GM23338 (cell line): ENCODE results near the gene TLR9. TPM values are rescaled to one million over a fixed set of nuclear protein-coding genes. Genes with fewer than 3 reads are reported as not detected.

ENCODE experiments used
- ATAC-seq: fragments of 200-7000 bp; cut with Tn5 transposase; 3 replicates; pipeline ENCODE4 v1.9.1; 2020
- DNase-seq: peaks from one replicate; pipeline ENCODE4 v3.0.0-alpha.2; 2015; ENCODE audit warnings: low spot score
- H2AFZ ChIP-seq: fragments of 200-600 bp; sonication (generic); 2 replicates; pipeline ENCODE4 v1.8.0; 2016; ENCODE audit warnings: antibody characterized with exemption, mild to moderate bottlenecking, moderate library complexity
- H3F3A ChIP-seq: fragments of 200-600 bp; sonication (generic); replicated peaks from 2 replicates; pipeline ENCODE4 v1.8.0; 2017; ENCODE audit warnings: antibody characterized with exemption, mixed run types, low read depth
- H3K27ac ChIP-seq: fragments of 200-600 bp; sonication (generic); 2 replicates; pipeline ENCODE4 v1.6.1; 2016; ENCODE audit warnings: low read depth
- H3K27me3 ChIP-seq: fragments of 200-600 bp; sonication (generic); 2 replicates; pipeline ENCODE4 v1.8.0; 2016; ENCODE audit warnings: mild to moderate bottlenecking, mixed run types, moderate library complexity; ENCODE audit not compliant: insufficient read depth
- H3K36me3 ChIP-seq: fragments of 200-600 bp; sonication (generic); 2 replicates; pipeline ENCODE4 v1.8.0; 2016; ENCODE audit warnings: mild to moderate bottlenecking; ENCODE audit not compliant: insufficient read depth
- H3K4me1 ChIP-seq: fragments of 200-600 bp; sonication (generic); 2 replicates; pipeline ENCODE4 v1.8.0; 2016; ENCODE audit warnings: mild to moderate bottlenecking, moderate library complexity; ENCODE audit not compliant: insufficient read depth
- H3K4me2 ChIP-seq: fragments of 200-600 bp; sonication (generic); 2 replicates; pipeline ENCODE4 v1.7.1; 2017; ENCODE audit warnings: mixed run types
- H3K4me3 ChIP-seq: fragments of 200-600 bp; sonication (generic); 2 replicates; pipeline ENCODE4 v1.6.1; 2016; ENCODE audit warnings: mixed run types
- H3K79me2 ChIP-seq: fragments of 200-600 bp; sonication (generic); replicated peaks from 2 replicates; pipeline ENCODE4 v1.8.0; 2017; ENCODE audit warnings: mild to moderate bottlenecking; ENCODE audit not compliant: insufficient read depth
- H3K9me2 ChIP-seq: fragments of 200-600 bp; sonication (generic); 2 replicates; pipeline ENCODE4 v1.8.0; 2017; ENCODE audit not compliant: insufficient read depth
- H4K20me1 ChIP-seq: fragments of 200-600 bp; sonication (generic); replicated peaks from 2 replicates; pipeline ENCODE4 v1.8.0; 2017; ENCODE audit warnings: mild to moderate bottlenecking; ENCODE audit not compliant: insufficient read depth
- H3K27ac Mint-ChIP-seq: 2 replicates; pipeline ENCODE4 v1.8.0; 2020; ENCODE audit warnings: inconsistent platforms, mild to moderate bottlenecking, moderate library complexity, mixed read lengths
- H3K27me3 Mint-ChIP-seq: 3 replicates; pipeline ENCODE4 v1.8.0; 2022; ENCODE audit warnings: low read depth, mild to moderate bottlenecking, moderate library complexity, mixed read lengths, inconsistent platforms; ENCODE audit not compliant: insufficient read depth, poor library complexity
- H3K36me3 Mint-ChIP-seq: 3 replicates; pipeline ENCODE4 v1.8.0; 2021; ENCODE audit warnings: low read depth, mild to moderate bottlenecking, inconsistent platforms, moderate library complexity, mixed read lengths
- H3K4me1 Mint-ChIP-seq: 3 replicates; pipeline ENCODE4 v1.8.0; 2020; ENCODE audit warnings: mild to moderate bottlenecking, inconsistent platforms, mixed read lengths
- H3K4me3 Mint-ChIP-seq: 3 replicates; pipeline ENCODE4 v1.8.0; 2021; ENCODE audit warnings: moderate library complexity, mild to moderate bottlenecking, inconsistent platforms, mixed read lengths
- H3K9me3 Mint-ChIP-seq: 3 replicates; pipeline ENCODE4 v1.8.0; 2020; ENCODE audit warnings: moderate library complexity, mild to moderate bottlenecking, inconsistent platforms, mixed read lengths
- CREB1 ChIP-seq: fragments of 250-450 bp; sonication (Bioruptor Pico); IDR thresholded peaks from 2 replicates; pipeline ENCODE4 v1.5.0; 2020; ENCODE audit warnings: low read depth, mild to moderate bottlenecking, moderate library complexity
- EZH2 ChIP-seq: fragments of 200-600 bp; sonication (generic); IDR thresholded peaks from one replicate; pipeline ENCODE4 v1.8.0; 2017; ENCODE audit warnings: antibody characterized with exemption, mild to moderate bottlenecking, low read depth; ENCODE audit not compliant: unreplicated experiment
- EZH2phosphoT487 ChIP-seq: fragments of 200-600 bp; sonication (generic); IDR thresholded peaks from one replicate; pipeline ENCODE4 v1.8.1; 2018; ENCODE audit warnings: antibody characterized with exemption; ENCODE audit not compliant: unreplicated experiment
- JUNB ChIP-seq: IDR thresholded peaks from one replicate; pipeline ENCODE4 v1.6.1; 2016; ENCODE audit warnings: antibody characterized with exemption; ENCODE audit not compliant: unreplicated experiment
- NANOG ChIP-seq: IDR thresholded peaks from 2 replicates; pipeline ENCODE4 v1.6.1; 2016; ENCODE audit warnings: antibody characterized with exemption, borderline replicate concordance
- POLR2AphosphoS5 ChIP-seq: IDR thresholded peaks from 2 replicates; pipeline ENCODE4 v1.6.1; 2016; ENCODE audit warnings: antibody characterized with exemption, low read depth
- REST ChIP-seq: IDR thresholded peaks from one replicate; pipeline ENCODE4 v1.6.1; 2018; ENCODE audit warnings: antibody characterized with exemption; ENCODE audit not compliant: unreplicated experiment
- STAT1 ChIP-seq: IDR thresholded peaks from one replicate; pipeline ENCODE4 v1.6.1; 2016; ENCODE audit warnings: antibody characterized with exemption; ENCODE audit not compliant: unreplicated experiment
- ZNF114 ChIP-seq: fragments of 250-450 bp; sonication (Bioruptor Pico); IDR thresholded peaks from 2 replicates; pipeline ENCODE4 v1.5.0; 2020; ENCODE audit warnings: mild to moderate bottlenecking, moderate library complexity
- ZNF331 ChIP-seq: fragments of 250-450 bp; sonication (Bioruptor Pico); IDR thresholded peaks from 2 replicates; pipeline ENCODE4 v1.5.0; 2020; ENCODE audit warnings: low read depth, mild to moderate bottlenecking, moderate library complexity
- ZNF462 ChIP-seq: fragments of 250-450 bp; sonication (Bioruptor Pico); IDR thresholded peaks from 2 replicates; pipeline ENCODE4 v1.5.0; 2020; ENCODE audit warnings: mild to moderate bottlenecking, moderate library complexity
- polyA plus RNA-seq: library from polyadenylated mRNA; unstranded; fragments of >200 nt; fragmentation: Nextera tagmentation; extraction: Ambion mirVana; gene quantifications from 2 replicates; pipeline ENCODE4 v1.2.1, GENCODE V29; 2016
- total RNA-seq: library from RNA; depleted of rRNA; stranded (reverse); fragments of >200 nt; shearing (Covaris generic); gene quantifications from 2 replicates; pipeline ENCODE4 v1.2.3, GENCODE V29; 2014
- TF ChIP-seq, protein P1 (sequence below): IDR thresholded peaks from 2 replicates; pipeline ENCODE4 v1.6.1; 2016; ENCODE audit warnings: antibody characterized with exemption
- TF ChIP-seq, protein P2 (sequence below), 2 experiments: fragments of 200-600 bp in 1 of 2; sonication (generic) in 1 of 2; conservative IDR thresholded peaks; 2 replicates each; pipeline versions ENCODE4 v1.5.1 to v1.6.1; 2016 to 2017; ENCODE audit warnings: antibody characterized with exemption in 2 of 2, low read depth in 2 of 2, mild to moderate bottlenecking in 2 of 2, moderate library complexity in 1 of 2

Gene TLR9
- total and polyA plus RNA-seq, 2 experiments from 2014 or later = not detected

GRCh38 chr3:52259035-52259434, 33.6 kb upstream of the TLR9 start:
- H3K4me2 ChIP-seq = no peak overlapping the region
- TF ChIP-seq, protein P1, sequence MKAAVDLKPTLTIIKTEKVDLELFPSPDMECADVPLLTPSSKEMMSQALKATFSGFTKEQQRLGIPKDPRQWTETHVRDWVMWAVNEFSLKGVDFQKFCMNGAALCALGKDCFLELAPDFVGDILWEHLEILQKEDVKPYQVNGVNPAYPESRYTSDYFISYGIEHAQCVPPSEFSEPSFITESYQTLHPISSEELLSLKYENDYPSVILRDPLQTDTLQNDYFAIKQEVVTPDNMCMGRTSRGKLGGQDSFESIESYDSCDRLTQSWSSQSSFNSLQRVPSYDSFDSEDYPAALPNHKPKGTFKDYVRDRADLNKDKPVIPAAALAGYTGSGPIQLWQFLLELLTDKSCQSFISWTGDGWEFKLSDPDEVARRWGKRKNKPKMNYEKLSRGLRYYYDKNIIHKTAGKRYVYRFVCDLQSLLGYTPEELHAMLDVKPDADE = no peak
- TF ChIP-seq POLR2AphosphoS5 (no peak), ZNF331 (CRISPR knock-in tag) (no peak), STAT1 (no peak), EZH2 (no peak), ZNF462 (CRISPR knock-in tag) (no peak), EZH2phosphoT487 (no peak), CREB1 (CRISPR knock-in tag) (no peak), NANOG (no peak), JUNB (no peak), REST (no peak), ZNF114 (CRISPR knock-in tag) (no peak)
- TF ChIP-seq, protein P2, sequence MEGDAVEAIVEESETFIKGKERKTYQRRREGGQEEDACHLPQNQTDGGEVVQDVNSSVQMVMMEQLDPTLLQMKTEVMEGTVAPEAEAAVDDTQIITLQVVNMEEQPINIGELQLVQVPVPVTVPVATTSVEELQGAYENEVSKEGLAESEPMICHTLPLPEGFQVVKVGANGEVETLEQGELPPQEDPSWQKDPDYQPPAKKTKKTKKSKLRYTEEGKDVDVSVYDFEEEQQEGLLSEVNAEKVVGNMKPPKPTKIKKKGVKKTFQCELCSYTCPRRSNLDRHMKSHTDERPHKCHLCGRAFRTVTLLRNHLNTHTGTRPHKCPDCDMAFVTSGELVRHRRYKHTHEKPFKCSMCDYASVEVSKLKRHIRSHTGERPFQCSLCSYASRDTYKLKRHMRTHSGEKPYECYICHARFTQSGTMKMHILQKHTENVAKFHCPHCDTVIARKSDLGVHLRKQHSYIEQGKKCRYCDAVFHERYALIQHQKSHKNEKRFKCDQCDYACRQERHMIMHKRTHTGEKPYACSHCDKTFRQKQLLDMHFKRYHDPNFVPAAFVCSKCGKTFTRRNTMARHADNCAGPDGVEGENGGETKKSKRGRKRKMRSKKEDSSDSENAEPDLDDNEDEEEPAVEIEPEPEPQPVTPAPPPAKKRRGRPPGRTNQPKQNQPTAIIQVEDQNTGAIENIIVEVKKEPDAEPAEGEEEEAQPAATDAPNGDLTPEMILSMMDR (conservative IDR thresholded peaks at IDR 0.05; ENCODE audit: low read depth in 2 of 2) = no peak
- Mint-ChIP-seq H3K27ac (no peak overlapping the region), H3K36me3 (peaks cover 98% of the 10 kb centered on the region), H3K9me3 (no peaks in the 10 kb centered on the region), H3K4me1 (no peaks in the 10 kb centered on the region), H3K4me3 (no peak overlapping the region), H3K27me3 (peaks cover 1% of the 10 kb centered on the region)
- H3K79me2 ChIP-seq = peaks cover 38% of the 10 kb centered on the region
- H3K27me3 ChIP-seq = no peaks in the 10 kb centered on the region
- H3K9me2 ChIP-seq = no peaks in the 10 kb centered on the region
- no peak overlapping the region for H3K27ac ChIP-seq
- no peak for ATAC-seq
- peaks cover 88% of the 10 kb centered on the region for H3K36me3 ChIP-seq
- H3F3A ChIP-seq = peaks cover 16% of the 10 kb centered on the region; the same call in 1 of the 2 replicates
- DNase-seq = no peak
- peaks cover 44% of the 10 kb centered on the region for H4K20me1 ChIP-seq
- no peaks in the 10 kb centered on the region for H3K4me1 ChIP-seq
- H2AFZ ChIP-seq = no peak overlapping the region
- no peak overlapping the region for H3K4me3 ChIP-seq
